Measurements from ENCODE around the gene EVC. TPM values are rescaled to one million over a fixed set of nuclear protein-coding genes. Genes with fewer than 3 reads are reported as not detected.

The EVC gene
- total RNA-seq, 4 donors from 2014 or later = 8.3 to 37.0 (median 19.3) TPM

DNA sequence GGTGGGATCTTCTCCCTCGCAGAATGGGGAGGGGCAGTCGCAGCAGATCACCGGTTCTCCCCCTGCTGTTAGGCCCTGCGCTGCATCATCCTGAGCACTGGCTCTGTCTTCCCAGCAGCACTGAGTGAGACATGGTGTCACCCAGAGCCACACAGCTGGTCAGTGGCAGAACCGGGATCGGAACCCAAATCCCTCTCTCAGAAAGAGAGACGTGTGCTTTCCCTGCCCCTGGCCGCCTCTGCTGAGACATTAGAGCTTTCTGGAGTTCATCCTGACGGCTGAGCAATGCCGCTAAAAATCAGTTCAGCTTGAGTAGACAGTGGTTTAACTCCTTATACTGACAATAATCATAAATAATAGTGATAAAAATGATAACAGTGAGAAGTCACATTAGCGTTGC lies 87.9 kb downstream of the EVC start:
- TF ChIP-seq, protein P1, sequence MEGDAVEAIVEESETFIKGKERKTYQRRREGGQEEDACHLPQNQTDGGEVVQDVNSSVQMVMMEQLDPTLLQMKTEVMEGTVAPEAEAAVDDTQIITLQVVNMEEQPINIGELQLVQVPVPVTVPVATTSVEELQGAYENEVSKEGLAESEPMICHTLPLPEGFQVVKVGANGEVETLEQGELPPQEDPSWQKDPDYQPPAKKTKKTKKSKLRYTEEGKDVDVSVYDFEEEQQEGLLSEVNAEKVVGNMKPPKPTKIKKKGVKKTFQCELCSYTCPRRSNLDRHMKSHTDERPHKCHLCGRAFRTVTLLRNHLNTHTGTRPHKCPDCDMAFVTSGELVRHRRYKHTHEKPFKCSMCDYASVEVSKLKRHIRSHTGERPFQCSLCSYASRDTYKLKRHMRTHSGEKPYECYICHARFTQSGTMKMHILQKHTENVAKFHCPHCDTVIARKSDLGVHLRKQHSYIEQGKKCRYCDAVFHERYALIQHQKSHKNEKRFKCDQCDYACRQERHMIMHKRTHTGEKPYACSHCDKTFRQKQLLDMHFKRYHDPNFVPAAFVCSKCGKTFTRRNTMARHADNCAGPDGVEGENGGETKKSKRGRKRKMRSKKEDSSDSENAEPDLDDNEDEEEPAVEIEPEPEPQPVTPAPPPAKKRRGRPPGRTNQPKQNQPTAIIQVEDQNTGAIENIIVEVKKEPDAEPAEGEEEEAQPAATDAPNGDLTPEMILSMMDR (IDR thresholded peaks at IDR 0.05; ENCODE audit: low read depth) = no peak

DNA sequence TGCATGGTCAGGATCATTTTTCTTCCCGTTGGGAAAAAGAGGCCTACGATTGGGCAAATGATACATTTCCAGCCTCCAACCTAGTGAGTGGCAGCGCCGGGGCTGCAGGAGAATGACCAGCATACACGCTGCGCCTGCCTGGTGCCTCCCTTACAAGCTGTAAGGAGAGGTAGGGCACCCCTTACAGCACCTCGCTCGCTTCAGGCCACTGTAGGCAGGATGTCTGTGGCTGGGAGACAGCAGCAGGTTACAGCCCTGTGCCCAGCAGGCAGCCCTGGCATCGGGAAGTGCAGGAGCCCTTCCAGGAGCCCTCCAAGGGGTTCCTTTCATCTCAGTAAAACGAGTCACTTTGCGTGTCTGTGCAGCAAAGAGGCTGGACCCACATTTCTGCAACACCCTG lies 88.4 kb downstream of the EVC start:
- TF ChIP-seq, protein P1 (IDR thresholded peaks at IDR 0.05; ENCODE audit: low read depth) = no peak

DNA sequence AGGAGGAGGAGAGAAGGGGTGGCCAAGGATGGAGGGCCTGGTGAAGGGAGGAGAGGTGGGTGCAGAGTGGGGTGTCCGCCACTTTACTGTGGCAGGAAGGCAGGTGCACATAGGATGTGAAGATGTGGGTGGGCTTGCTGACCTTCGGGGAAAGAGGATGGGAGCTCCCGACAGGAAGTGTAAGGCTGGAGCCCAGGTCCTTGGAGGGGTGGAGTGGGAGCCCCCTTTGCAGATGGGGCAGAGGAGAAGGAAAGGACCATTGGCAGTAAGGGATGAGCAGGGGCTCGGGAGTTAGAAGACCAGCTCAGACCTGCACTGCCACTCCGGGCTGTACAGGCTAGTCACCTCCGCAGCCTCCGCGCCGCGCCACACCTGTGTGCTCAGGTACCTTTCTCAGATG lies 89.5 kb downstream of the EVC start:
- TF ChIP-seq, protein P1 (IDR thresholded peaks at IDR 0.05; ENCODE audit: low read depth) = no peak

DNA sequence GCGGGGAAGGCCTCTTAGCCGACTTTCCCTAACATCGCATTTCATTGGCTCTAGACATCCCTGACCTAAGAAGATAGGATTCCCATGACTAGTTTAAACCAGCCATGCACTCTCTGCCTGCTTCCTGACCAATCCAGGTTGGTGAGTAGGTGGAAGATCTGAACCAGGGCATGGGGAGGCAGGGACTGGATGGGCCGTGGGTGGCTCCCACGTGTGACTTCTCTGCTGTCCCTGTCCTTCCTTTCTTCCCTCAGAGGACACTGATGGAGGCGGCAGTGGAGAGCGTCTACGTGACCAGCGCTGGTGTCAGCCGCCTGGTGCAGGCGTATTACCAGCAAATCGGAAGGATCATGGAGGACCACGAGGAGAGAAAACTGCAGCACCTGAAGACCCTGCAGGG lies 90.7 kb downstream of the EVC start:
- TF ChIP-seq, protein P1 (IDR thresholded peaks at IDR 0.05; ENCODE audit: low read depth) = no peak

DNA sequence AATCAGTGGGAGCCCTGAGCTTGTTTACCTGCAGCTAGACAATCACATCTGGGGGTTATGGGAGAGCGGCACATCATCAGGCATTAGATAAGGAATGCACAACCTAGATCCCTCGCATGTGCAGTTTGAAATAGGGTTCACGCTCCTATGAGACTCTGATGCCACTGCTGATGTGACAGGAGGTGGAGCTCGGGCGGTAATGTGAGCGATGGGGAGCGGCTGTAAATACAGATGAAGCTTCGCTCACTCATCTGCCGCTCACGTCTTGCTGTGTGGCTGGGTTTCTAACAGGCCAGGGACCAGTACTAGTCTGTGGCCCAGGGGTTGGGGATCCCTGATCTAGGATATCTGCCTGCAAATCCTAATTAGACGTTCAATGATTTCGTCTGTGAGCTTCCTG lies 91.6 kb downstream of the EVC start:
- TF ChIP-seq, protein P1 (IDR thresholded peaks at IDR 0.05; ENCODE audit: low read depth) = no peak

DNA sequence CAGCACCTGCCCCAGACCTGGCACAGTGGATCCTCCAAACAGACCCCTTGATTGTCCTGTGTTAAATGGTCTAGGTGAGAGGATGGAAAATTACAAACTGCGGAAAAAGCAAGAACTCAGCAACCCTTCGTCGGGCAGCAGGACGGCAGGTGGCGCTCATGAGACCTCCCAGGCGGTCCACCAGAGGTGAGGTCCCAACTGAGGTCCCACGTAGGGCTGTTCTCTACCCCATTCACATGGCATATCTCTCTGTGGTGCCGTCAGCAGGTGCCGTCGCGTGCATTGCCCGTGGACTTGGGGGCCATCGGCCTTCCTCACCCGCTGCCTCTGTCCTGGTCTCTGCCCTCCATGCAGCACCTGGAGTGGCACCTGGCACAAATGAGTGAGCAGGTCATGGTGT lies 93.7 kb downstream of the EVC start:
- TF ChIP-seq, protein P1 (IDR thresholded peaks at IDR 0.05; ENCODE audit: low read depth) = no peak

DNA sequence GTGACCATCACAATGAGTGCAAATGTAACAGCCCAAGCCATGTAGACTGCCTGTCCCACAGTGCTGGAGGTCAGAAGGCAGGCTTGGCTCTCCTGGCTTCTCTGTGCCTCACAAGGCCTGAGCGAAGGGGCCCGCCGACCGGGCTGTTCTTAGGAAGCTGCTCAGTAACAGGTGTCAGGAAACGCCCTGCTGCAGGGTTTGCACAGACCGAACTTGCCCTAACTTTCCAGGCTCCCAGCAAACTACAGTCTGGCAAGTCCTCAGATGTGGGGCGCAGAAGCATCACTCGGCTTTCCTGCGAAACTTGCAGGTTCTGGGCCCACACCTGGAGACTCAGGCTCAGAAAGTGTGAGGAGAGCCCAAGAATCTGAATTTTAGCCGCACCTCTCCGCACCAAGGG lies 94.3 kb downstream of the EVC start:
- TF ChIP-seq, protein P1 (IDR thresholded peaks at IDR 0.05; ENCODE audit: low read depth) = no peak

All from subcutaneous adipose tissue (tissue), 4 donors.